ENCODE measurements around the gene RPN2. TPM values are rescaled to one million over a fixed set of nuclear protein-coding genes. Genes with fewer than 3 reads are reported as not detected.

The RPN2 gene
- polyA plus RNA-seq (220 to 325 TPM (median 257 TPM) in 3 replicates), polyA minus RNA-seq (173 to 338 TPM (median 256 TPM) in 3 replicates)
- 168 TPM for polyA plus RNA-seq (2011; ENCODE audit: low read depth)
- 122 and 162 TPM in 2 replicates for polyA plus RNA-seq (2011; cell fraction: cytosol; rRNA removed)
- 306 and 307 TPM in 2 replicates for polyA plus RNA-seq (2011; cell fraction: nucleus; rRNA removed)
- 106 and 153 TPM in 2 replicates for polyA plus RNA-seq (2012; ENCODE audit: low replicate concordance)
- polyA minus RNA-seq (2011; cell fraction: cytosol; rRNA and poly(A)+ RNA removed), result 257 TPM
- 175 and 214 TPM in 2 replicates for polyA minus RNA-seq (2011; cell fraction: nucleus; rRNA and poly(A)+ RNA removed)

GRCh38 chr20:37178839-37179682, at the start of gene RPN2, which contains the start of gene MROH8:
Gene RPN2 (plus strand): TSS chr20:37179330. CDS start chr20:37179357, 27 bp downstream.
Gene MROH8 (minus strand): TSS chr20:37179548.
- Histone ChIP-seq H3K4me1 (ENCODE audit: control insufficient read depth, extremely low read depth, insufficient read depth, low read length) (peaks cover 10% of the 10 kb centered on the region), H3K36me3 (ENCODE audit: control insufficient read depth in 2 of 2, extremely low read depth in 1 of 2, insufficient read depth in 2 of 2, low read length in 2 of 2) (peaks cover 4 to 9% of the 10 kb centered on the region in 2 experiments), H3K27me3 (ENCODE audit: control insufficient read depth, extremely low read depth, insufficient read depth, low read length) (no peaks in the 10 kb centered on the region), H3K4me3 (ENCODE audit: control insufficient read depth in 2 of 3, extremely low read depth in 1 of 3, insufficient read depth in 2 of 3, low read depth in 1 of 3, low read length in 3 of 3) (peak within 1 kb of the TSS; percentile 56 to 99 (median 62)), H3K9me1 (ENCODE audit: control insufficient read depth, extremely low read depth, insufficient read depth, low read length) (peaks cover under 1% of the 10 kb centered on the region), H3K27ac (ENCODE audit: control insufficient read depth, insufficient read depth, low read length) (peak within 1 kb of the TSS; percentile 91), H3K79me2 (ENCODE audit: control insufficient read depth, insufficient read depth, low read length) (peaks cover 46% of the 10 kb centered on the region), H3K9ac (ENCODE audit: control insufficient read depth, extremely low read depth, insufficient read depth, low read length) (peak within 1 kb of the TSS; percentile 94), H3K4me2 (ENCODE audit: control insufficient read depth, extremely low read depth, insufficient read depth, low read depth, low read length) (peak within 1 kb of the TSS; percentile 80), H2AFZ (ENCODE audit: control insufficient read depth, low read length) (peak within 1 kb of the TSS; percentile 97), H4K20me1 (ENCODE audit: control insufficient read depth, extremely low read depth, insufficient read depth, low read length) (peaks cover 11% of the 10 kb centered on the region), H3K9me3 (ENCODE audit: control insufficient read depth, low read depth, low read length) (no peaks in the 10 kb centered on the region)
- TF ChIP-seq EZH2 (IDR thresholded peaks at IDR 0.05; ENCODE audit: low read length), result no peak
- TF ChIP-seq CTCF (optimal IDR thresholded peaks at IDR 0.05 in 1 of 3, IDR thresholded peaks at IDR 0.05 in 1 of 3, conservative IDR thresholded peaks at IDR 0.05 in 1 of 3; ENCODE audit: extremely low read depth in 1 of 3, insufficient read depth in 2 of 3, low read length in 3 of 3), result no peak
- FAIRE-seq (no peak), DNase-seq (ENCODE audit: low read depth, low spot score) (peak; percentile 73)
- dilution Hi-C loops (cut with MboI; ENCODE audit: extremely low pct_ligation_motif_present, low sequenced_read_pairs), result no loop called here

- Histone ChIP-seq H3K4me3 (ENCODE audit: control insufficient read depth in 2 of 3, extremely low read depth in 1 of 3, insufficient read depth in 2 of 3, low read depth in 1 of 3, low read length in 3 of 3) (no peak overlapping the region), H4K20me1 (ENCODE audit: control insufficient read depth, extremely low read depth, insufficient read depth, low read length) (no peaks in the 10 kb centered on the region), H3K27me3 (ENCODE audit: control insufficient read depth, extremely low read depth, insufficient read depth, low read length) (peaks cover 6% of the 10 kb centered on the region), H3K27ac (ENCODE audit: control insufficient read depth, insufficient read depth, low read length) (no peak overlapping the region), H3K9me3 (ENCODE audit: control insufficient read depth, low read depth, low read length) (no peaks in the 10 kb centered on the region), H3K9ac (ENCODE audit: control insufficient read depth, extremely low read depth, insufficient read depth, low read length) (no peak overlapping the region), H3K4me1 (ENCODE audit: control insufficient read depth, extremely low read depth, insufficient read depth, low read length) (no peaks in the 10 kb centered on the region), H3K9me1 (ENCODE audit: control insufficient read depth, extremely low read depth, insufficient read depth, low read length) (no peaks in the 10 kb centered on the region), H3K4me2 (ENCODE audit: control insufficient read depth, extremely low read depth, insufficient read depth, low read depth, low read length) (no peak overlapping the region), H3K79me2 (ENCODE audit: control insufficient read depth, insufficient read depth, low read length) (no peaks in the 10 kb centered on the region), H3K36me3 (ENCODE audit: control insufficient read depth in 2 of 2, extremely low read depth in 1 of 2, insufficient read depth in 2 of 2, low read length in 2 of 2) (no peaks in the 10 kb centered on the region), H2AFZ (ENCODE audit: control insufficient read depth, low read length) (no peak overlapping the region)
- no peak for DNase-seq (ENCODE audit: low read depth, low spot score)
- TF ChIP-seq CTCF (optimal IDR thresholded peaks at IDR 0.05 in 1 of 3, IDR thresholded peaks at IDR 0.05 in 1 of 3, conservative IDR thresholded peaks at IDR 0.05 in 1 of 3; ENCODE audit: extremely low read depth in 1 of 3, insufficient read depth in 2 of 3, low read length in 3 of 3) (no peak), EZH2 (IDR thresholded peaks at IDR 0.05; ENCODE audit: low read length) (no peak)
- FAIRE-seq, result no peak
- dilution Hi-C loops (cut with MboI; ENCODE audit: extremely low pct_ligation_motif_present, low sequenced_read_pairs), result no loop called here
Measured at GRCh38 chr20:37131486-37131885, 47.6 kb upstream of the RPN2 start.

All from keratinocyte (primary cell).